ENCODE results near the gene ZNF530. TPM values are rescaled to one million over a fixed set of nuclear protein-coding genes. Genes with fewer than 3 reads are reported as not detected.

The ZNF530 gene
- total RNA-seq: 3.8 and 3.9 TPM in 2 replicates

GRCh38 chr19:57599761-57600383, at the start of gene ZNF530:
Gene ZNF530 (plus strand): TSS chr19:57599885. CDS start chr19:57604346, 4,461 bp downstream.

GRCh38 chr19:57559404-57560025, 40.2 kb upstream of the ZNF530 start, which contains the start of gene ZNF550:
Gene ZNF550 (minus strand): TSS chr19:57559863. CDS start chr19:57559682, 181 bp downstream.

GRCh38 chr19:57578487-57579205, 21.0 kb upstream of the ZNF530 start, which contains the start of gene ZNF416:
Gene ZNF416 (minus strand): TSS chr19:57578911. CDS start chr19:57578704, 207 bp downstream.

GRCh38 chr19:57583521-57584416, 15.9 kb upstream of the ZNF530 start, which contains the start of gene ZIK1:
Gene ZIK1 (plus strand): TSS chr19:57584145. CDS start chr19:57584357, 212 bp downstream.

GRCh38 chr19:57613941-57614743, 14.5 kb downstream of the ZNF530 start, which contains the start of gene ZNF134:
Gene ZNF134 (plus strand): TSS chr19:57614242. CDS start chr19:57619469, 5,227 bp downstream.

GRCh38 chr19:57632987-57633831, 33.5 kb downstream of the ZNF530 start, which contains the start of gene ZNF211:
Gene ZNF211 (plus strand): TSS chr19:57633168. CDS start chr19:57633347, 179 bp downstream.

Other genes with a start within 250 kb of the ZNF530 start
- 9.1 and 12.9 TPM in 2 replicates for gene ZNF304, start 248.6 kb upstream of the ZNF530 start, total RNA-seq
- 8.0 and 12.9 TPM in 2 replicates for gene TRAPPC2B, start 236.3 kb upstream of the ZNF530 start, total RNA-seq
- 3.5 and 4.6 TPM in 2 replicates for gene ZNF547, start 236.3 kb upstream of the ZNF530 start, total RNA-seq
- 20.9 and 23.2 TPM in 2 replicates for gene ZNF548, start 210.0 kb upstream of the ZNF530 start, total RNA-seq
- 13.5 and 15.5 TPM in 2 replicates for gene ZNF17, start 188.7 kb upstream of the ZNF530 start, total RNA-seq
- 6.8 and 7.0 TPM in 2 replicates for gene ZNF749, start 164.6 kb upstream of the ZNF530 start, total RNA-seq
- 1.0 and 1.4 TPM in 2 replicates for gene VN1R1, start 142.7 kb upstream of the ZNF530 start, total RNA-seq
- gene ZNF772, start 122.3 kb upstream of the ZNF530 start, total RNA-seq: 18.8 and 21.6 TPM in 2 replicates
- 12.9 and 18.1 TPM in 2 replicates for gene ZNF419, start 112.1 kb upstream of the ZNF530 start, total RNA-seq
- gene ZNF773, start 99.9 kb upstream of the ZNF530 start, total RNA-seq: 16.7 and 20.9 TPM in 2 replicates
- 6.4 and 7.8 TPM in 2 replicates for gene ZNF549, start 72.5 kb upstream of the ZNF530 start, total RNA-seq
- 5.7 and 6.9 TPM in 2 replicates for gene ZNF550, start 40.0 kb upstream of the ZNF530 start, total RNA-seq
- gene ZNF416, start 21.0 kb upstream of the ZNF530 start, total RNA-seq: 6.4 and 7.7 TPM in 2 replicates
- 5.0 and 7.5 TPM in 2 replicates for gene ZIK1, start 15.7 kb upstream of the ZNF530 start, total RNA-seq
- 22.0 and 27.9 TPM in 2 replicates for gene ZNF134, start 14.4 kb downstream of the ZNF530 start, total RNA-seq
- gene ZNF211, start 33.3 kb downstream of the ZNF530 start, total RNA-seq: 8.4 and 11.0 TPM in 2 replicates
- not detected in 2 replicates for gene ZSCAN4, start 69.0 kb downstream of the ZNF530 start, total RNA-seq
- gene ZNF551, start 82.1 kb downstream of the ZNF530 start, total RNA-seq: 8.0 and 9.6 TPM in 2 replicates
- 4.2 and 6.6 TPM in 2 replicates for gene ZNF154, start 109.3 kb downstream of the ZNF530 start, total RNA-seq
- 6.7 and 12.5 TPM in 2 replicates for gene ZNF671, start 127.7 kb downstream of the ZNF530 start, total RNA-seq
- gene ZNF776, start 146.9 kb downstream of the ZNF530 start, total RNA-seq: 14.9 and 17.6 TPM in 2 replicates
- 17.6 and 18.8 TPM in 2 replicates for gene ZNF586, start 169.8 kb downstream of the ZNF530 start, total RNA-seq
- gene ZNF552, start 215.0 kb downstream of the ZNF530 start, total RNA-seq: 4.9 and 6.0 TPM in 2 replicates
- gene ZNF587B, start 230.4 kb downstream of the ZNF530 start, total RNA-seq: 23.0 and 24.4 TPM in 2 replicates
- 22.1 and 33.4 TPM in 2 replicates for gene ZNF587, start 250.0 kb downstream of the ZNF530 start, total RNA-seq